IMR-90 (cell line): ENCODE results near the gene ABO. TPM values are rescaled to one million over a fixed set of nuclear protein-coding genes. Genes with fewer than 3 reads are reported as not detected.

Experiments
- ATAC-seq: fragments of 200-7000 bp; cut with Tn5 transposase; 2 replicates; pipeline ENCODE4 v1.9.1; 2020; ENCODE audit warnings: low read depth, mild to moderate bottlenecking, moderate library complexity
- BruUV-seq: library from RNA; stranded (reverse); fragments of 400-500 nt; replicated peaks from 2 replicates; lab custom pipeline; 2021; lab: Mats Ljungman, UMichigan
- CTCF ChIA-PET: fragments of 300-600 bp; formaldehyde crosslinking; extraction: SDS; loops from one replicate; lab custom pipeline; 2021; ENCODE audit warnings: antibody characterized with exemption; lab: Yijun Ruan, JAX
- POLR2A ChIA-PET: fragments of 300-600 bp; sonication (Branson Sonifier 250); formaldehyde crosslinking; loops from one replicate; lab custom pipeline; 2022; ENCODE audit warnings: antibody characterized with exemption; ENCODE audit not compliant: unreplicated experiment; lab: Charles Lee
- DNase-seq: peaks from one replicate; pipeline ENCODE4 v3.0.0; 2013
- H2AFZ ChIP-seq: replicated peaks from 2 replicates; pipeline ENCODE3; 2013; ENCODE audit warnings: low read length, mild to moderate bottlenecking; ENCODE audit not compliant: poor library complexity
- H2AK5ac ChIP-seq: 2 replicates; pipeline ENCODE4 v1.6.1; 2013; ENCODE audit warnings: low read depth, low read length, inconsistent platforms
- H2AK9ac ChIP-seq: replicated peaks from 2 replicates; pipeline ENCODE3; 2013; ENCODE audit warnings: mild to moderate bottlenecking, low read depth, low read length, moderate library complexity; ENCODE audit not compliant: poor library complexity
- H2BK120ac ChIP-seq: 2 replicates; pipeline ENCODE4 v1.6.1; 2013; ENCODE audit warnings: low read depth, low read length, inconsistent platforms
- H2BK15ac ChIP-seq: 3 replicates; pipeline ENCODE4 v1.6.1; 2013; ENCODE audit warnings: low read depth, low read length, inconsistent platforms
- H2BK20ac ChIP-seq: 2 replicates; pipeline ENCODE4 v1.6.1; 2013; ENCODE audit warnings: low read depth, mild to moderate bottlenecking, inconsistent platforms, low read length, moderate library complexity
- H2BK5ac ChIP-seq: 2 replicates; pipeline ENCODE4 v1.6.1; 2013; ENCODE audit warnings: mild to moderate bottlenecking, low read depth, low read length, inconsistent platforms; ENCODE audit not compliant: poor library complexity, severe bottlenecking
- H3K14ac ChIP-seq: replicated peaks from 2 replicates; pipeline ENCODE4 v1.6.1; 2013; ENCODE audit warnings: low read depth, low read length, inconsistent platforms
- H3K18ac ChIP-seq: 2 replicates; pipeline ENCODE4 v1.6.1; 2013; ENCODE audit warnings: low read depth, low read length, control low read depth
- H3K23ac ChIP-seq: 2 replicates; pipeline ENCODE4 v1.6.1; 2013; ENCODE audit warnings: low read depth, low read length, inconsistent platforms
- H3K27ac ChIP-seq: 2 replicates; pipeline ENCODE4 v1.5.1; 2013; ENCODE audit warnings: mild to moderate bottlenecking, control low read depth, low read length; ENCODE audit not compliant: insufficient read depth
- H3K27me3 ChIP-seq: 2 replicates; pipeline ENCODE4 v1.6.1; 2013; ENCODE audit warnings: low read length; ENCODE audit not compliant: control insufficient read depth, insufficient read depth
- H3K36me3 ChIP-seq: 2 replicates; pipeline ENCODE4 v1.6.1; 2013; ENCODE audit warnings: low read length, mixed read lengths; ENCODE audit not compliant: control insufficient read depth, insufficient read depth
- H3K4ac ChIP-seq: 2 replicates; pipeline ENCODE4 v1.6.1; 2013; ENCODE audit warnings: low read depth, low read length, inconsistent platforms
- H3K4me1 ChIP-seq: 2 replicates; pipeline ENCODE4 v1.6.1; 2013; ENCODE audit warnings: low read length, mixed read lengths; ENCODE audit not compliant: control insufficient read depth, insufficient read depth
- H3K4me2 ChIP-seq: 2 replicates; pipeline ENCODE4 v1.6.1; 2013; ENCODE audit warnings: low read depth, mild to moderate bottlenecking, control low read depth, low read length, moderate library complexity
- H3K4me3 ChIP-seq: 2 replicates; pipeline ENCODE4 v1.5.1; 2013; ENCODE audit warnings: low read depth, mild to moderate bottlenecking, control low read depth, low read length, moderate library complexity; ENCODE audit not compliant: insufficient read depth
- H3K56ac ChIP-seq: 2 replicates; pipeline ENCODE4 v1.6.1; 2013; ENCODE audit warnings: low read length, inconsistent platforms; ENCODE audit not compliant: insufficient read depth; ENCODE audit errors: extremely low read depth
- H3K79me1 ChIP-seq, 2 experiments: 2 replicates each; pipeline ENCODE4 v1.6.1; 2013; ENCODE audit warnings: low read length in 2 of 2, inconsistent platforms in 1 of 2, low read depth in 1 of 2
- H3K9ac ChIP-seq: 2 replicates; pipeline ENCODE4 v1.6.1; 2013; ENCODE audit warnings: low read depth, low read length, control low read depth
- H3K9me1 ChIP-seq: 2 replicates; pipeline ENCODE4 v1.6.1; 2013; ENCODE audit warnings: low read length, inconsistent platforms; ENCODE audit not compliant: insufficient read depth
- H3K9me3 ChIP-seq: 2 replicates; pipeline ENCODE4 v1.6.1; 2013; ENCODE audit warnings: low read length; ENCODE audit not compliant: control insufficient read depth, insufficient read depth
- H4K20me1 ChIP-seq: 2 replicates; pipeline ENCODE4 v1.6.1; 2013; ENCODE audit warnings: low read length, inconsistent platforms; ENCODE audit not compliant: insufficient read depth
- H4K5ac ChIP-seq: 2 replicates; pipeline ENCODE4 v1.6.1; 2013; ENCODE audit warnings: mild to moderate bottlenecking, low read depth, low read length, control low read depth
- H4K8ac ChIP-seq, 2 experiments: 2 replicates each; pipeline ENCODE4 v1.6.1; 2013; ENCODE audit warnings: low read depth in 2 of 2, low read length in 2 of 2, control low read depth in 1 of 2, inconsistent platforms in 1 of 2
- H4K91ac ChIP-seq: 2 replicates; pipeline ENCODE4 v1.6.1; 2013; ENCODE audit warnings: low read depth, low read length, inconsistent platforms; ENCODE audit not compliant: insufficient read depth
- MAFK ChIP-seq: IDR thresholded peaks from 2 replicates; pipeline ENCODE4 v1.6.1; 2012; ENCODE audit warnings: low read depth, low read length, improper control_type of control experiment
- POLR2A ChIP-seq: IDR thresholded peaks from 2 replicates; pipeline ENCODE4 v1.6.1; 2012; ENCODE audit warnings: mild to moderate bottlenecking, low read depth, low read length
- RCOR1 ChIP-seq: IDR thresholded peaks from 2 replicates; pipeline ENCODE4 v1.6.1; 2012; ENCODE audit warnings: mild to moderate bottlenecking, low read length, improper control_type of control experiment; ENCODE audit not compliant: insufficient replicate concordance
- WGBS, 2 experiments: methylation state at CpG; one replicate each; pipeline versions ENCODE4 v1.1.5 to v1.1.7; 2013; ENCODE audit warnings: missing lambda C conversion rate in 2 of 2; ENCODE audit not compliant: insufficient read length in 1 of 2; ENCODE audit errors: extremely low coverage in 2 of 2; 5-methylcytosine and 5-hydroxymethylcytosine counted together
- dilution Hi-C: fragments of 300-500 bp; cut with HindIII; formaldehyde crosslinking; loops from one replicate; pipeline ENCODE4 v1.14.3; 2018; ENCODE audit warnings: low sequenced_read_pairs; ENCODE audit not compliant: unreplicated experiment
- in situ Hi-C: fragments of 300-500 bp; cut with MboI; formaldehyde crosslinking; loops from 3 replicates; pipeline ENCODE4 v1.14.3; 2019; ENCODE audit warnings: low sequenced_read_pairs, inconsistent platforms, mixed read lengths
- intact Hi-C: fragments of 100-400 bp; cut with micrococcal nuclease; formaldehyde crosslinking; loops from 2 replicates; pipeline ENCODE4 v1.10.0; 2022
- polyA plus RNA-seq, 3 experiments: library from polyadenylated mRNA; depleted of rRNA; stranded (reverse); fragments of >200 nt; gene quantifications; 2 replicates each; pipeline ENCODE4 v1.2.3, GENCODE V29; 2012; ENCODE audit warnings: low replicate concordance in 1 of 3
- total RNA-seq: library from RNA; depleted of rRNA; stranded (reverse); fragments of >200 nt; gene quantifications from 2 replicates; pipeline ENCODE4 v1.2.3, GENCODE V29; 2012

ABO gene
- total and polyA plus RNA-seq, 2 of the 4 experiments (the other 2 are of a cell fraction), result not detected

DNA sequence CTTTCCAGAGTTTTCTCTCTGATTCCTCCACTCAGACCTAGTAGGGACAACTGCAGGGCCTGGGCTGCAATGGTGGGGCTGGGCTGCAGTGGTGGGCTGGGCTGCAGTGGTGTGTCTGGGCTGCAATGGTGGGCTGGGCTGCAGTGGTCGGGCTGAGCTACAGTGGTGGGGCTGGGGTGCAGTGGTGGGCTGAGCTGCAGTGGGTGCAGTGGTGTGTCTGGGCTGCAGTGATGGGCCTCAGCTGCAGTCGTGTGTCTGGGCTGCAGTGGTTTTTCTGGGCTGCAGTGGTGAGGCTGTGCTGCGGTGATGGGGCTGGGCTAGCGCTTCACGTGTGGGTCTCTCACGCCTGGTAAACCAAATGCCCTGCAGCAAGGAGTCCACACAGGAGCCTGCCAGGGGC lies 27.4 kb downstream of the ABO start:
- H2BK5ac ChIP-seq, result no peak overlapping the region
- no peak overlapping the region for H3K56ac ChIP-seq
- no peak overlapping the region for H3K18ac ChIP-seq
- BruUV-seq, result no TSS peak
- no peak overlapping the region for H3K4ac ChIP-seq
- no peaks in the 10 kb centered on the region for H3K4me1 ChIP-seq
- H4K91ac ChIP-seq, result no peak overlapping the region
- no peak overlapping the region for H3K23ac ChIP-seq
- no peak overlapping the region for H2AK5ac ChIP-seq
- no peak overlapping the region for H3K27ac ChIP-seq
- ChIA-PET CTCF (no interaction called here), POLR2A (no interaction called here)
- no peak for TF ChIP-seq MAFK
- no peak for TF ChIP-seq RCOR1
- no peak for TF ChIP-seq POLR2A
- dilution Hi-C loops (no loop called here), intact Hi-C loops (no loop called here), in situ Hi-C loops (no loop called here)
- H4K20me1 ChIP-seq, result no peaks in the 10 kb centered on the region
- H3K14ac ChIP-seq, result no peak overlapping the region
- H2BK20ac ChIP-seq, result no peak overlapping the region
- no peak overlapping the region for H3K4me2 ChIP-seq
- H4K5ac ChIP-seq, result no peak overlapping the region
- H2AK9ac ChIP-seq, result no peak overlapping the region
- no peaks in the 10 kb centered on the region for H3K79me1 ChIP-seq
- H3K9ac ChIP-seq, result no peak overlapping the region
- H3K4me3 ChIP-seq, result no peak overlapping the region
- H2BK15ac ChIP-seq, result no peak overlapping the region
- H3K36me3 ChIP-seq, result no peaks in the 10 kb centered on the region
- H3K9me1 ChIP-seq, result no peaks in the 10 kb centered on the region
- H2BK120ac ChIP-seq, result no peak overlapping the region
- H3K9me3 ChIP-seq, result no peaks in the 10 kb centered on the region
- H3K27me3 ChIP-seq, result peaks cover 34% of the 10 kb centered on the region
- H4K8ac ChIP-seq, result no peak overlapping the region
- no peak overlapping the region for H2AFZ ChIP-seq
- no peak for ATAC-seq
- no peak for DNase-seq
- 68% methylated on average over 5 of the region's 6 CpGs; no CpG with 5 or more reads in 1 of the 2 experiments for WGBS, 2 experiments
